Endodermal cell (in vitro differentiated cells): ENCODE results near the gene LRP2. TPM values are rescaled to one million over a fixed set of nuclear protein-coding genes. Genes with fewer than 3 reads are reported as not detected.

Source experiments
- DNase-seq: peaks from one replicate; pipeline ENCODE4 v3.0.0-alpha.2; 2017
- H3K27ac ChIP-seq: 2 replicates; pipeline ENCODE4 v1.5.1; 2013; ENCODE audit warnings: mild to moderate bottlenecking, low read depth, low read length, moderate library complexity
- H3K27me3 ChIP-seq: 2 replicates; pipeline ENCODE4 v1.6.1; 2013; ENCODE audit warnings: mild to moderate bottlenecking, low read length, moderate library complexity; ENCODE audit not compliant: insufficient read depth, control insufficient read depth, poor library complexity, severe bottlenecking
- H3K36me3 ChIP-seq: 2 replicates; pipeline ENCODE4 v1.7.0; 2013; ENCODE audit warnings: mild to moderate bottlenecking, low read length, moderate library complexity; ENCODE audit not compliant: control insufficient read depth, insufficient read depth
- H3K4me1 ChIP-seq: one replicate; pipeline ENCODE4 v1.7.0; 2013; ENCODE audit warnings: low read length; ENCODE audit not compliant: control insufficient read depth, insufficient read depth
- H3K4me3 ChIP-seq: 2 replicates; pipeline ENCODE4 v1.5.1; 2013; ENCODE audit warnings: mild to moderate bottlenecking, low read length, moderate library complexity
- H3K9ac ChIP-seq: 2 replicates; pipeline ENCODE4 v1.6.1; 2013; ENCODE audit warnings: mild to moderate bottlenecking, low read length, moderate library complexity; ENCODE audit not compliant: poor library complexity, severe bottlenecking; ENCODE audit errors: extremely low read depth
- H3K9me3 ChIP-seq: 2 replicates; pipeline ENCODE4 v1.6.1; 2013; ENCODE audit warnings: mild to moderate bottlenecking, low read length, moderate library complexity; ENCODE audit not compliant: control insufficient read depth
- H3K27ac Mint-ChIP-seq: 2 replicates; pipeline ENCODE4 v1.8.0; 2020; ENCODE audit warnings: mixed read lengths
- H3K27me3 Mint-ChIP-seq: 2 replicates; pipeline ENCODE4 v1.8.0; 2021; ENCODE audit warnings: mild to moderate bottlenecking, mixed read lengths; ENCODE audit not compliant: insufficient read depth
- H3K36me3 Mint-ChIP-seq: 2 replicates; pipeline ENCODE4 v1.8.0; 2020; ENCODE audit warnings: low read depth, mixed read lengths
- H3K4me1 Mint-ChIP-seq: 2 replicates; pipeline ENCODE4 v1.8.0; 2020; ENCODE audit warnings: mixed read lengths
- H3K4me3 Mint-ChIP-seq: 2 replicates; pipeline ENCODE4 v1.8.0; 2020; ENCODE audit warnings: mild to moderate bottlenecking, moderate library complexity, mixed read lengths
- H3K9me3 Mint-ChIP-seq: 2 replicates; pipeline ENCODE4 v1.8.0; 2020; ENCODE audit warnings: mild to moderate bottlenecking, mixed read lengths
- WGBS, 2 experiments: methylation state at CpG; one replicate each; pipeline versions ENCODE4 v1.1.5 to v1.1.7; 2013; ENCODE audit warnings: missing lambda C conversion rate in 2 of 2, mixed read lengths in 1 of 2; ENCODE audit not compliant: insufficient coverage in 1 of 2, insufficient read length in 1 of 2; 5-methylcytosine and 5-hydroxymethylcytosine counted together
- total RNA-seq, 2 donors: library from RNA; stranded (reverse); fragmentation: NEBNext Ultra II Directional in 1 of 2; extraction: Animal tissue kit (Norgen Biotek cat#: 25700) in 1 of 2; gene quantifications; 2 replicates in 1 of 2; 3 replicates in 1 of 2; pipeline ENCODE4 v1.2.1, GENCODE V29; 2021
- TF ChIP-seq, protein P1 (sequence below): fragments of 200-600 bp; sonication (generic); conservative IDR thresholded peaks from 2 replicates; pipeline ENCODE4 v1.5.0; 2021; ENCODE audit warnings: antibody characterized with exemption, mild to moderate bottlenecking

LRP2 gene
- total RNA-seq, 2 donors from 2014 or later = 2.2 to 3.5 TPM

DNA sequence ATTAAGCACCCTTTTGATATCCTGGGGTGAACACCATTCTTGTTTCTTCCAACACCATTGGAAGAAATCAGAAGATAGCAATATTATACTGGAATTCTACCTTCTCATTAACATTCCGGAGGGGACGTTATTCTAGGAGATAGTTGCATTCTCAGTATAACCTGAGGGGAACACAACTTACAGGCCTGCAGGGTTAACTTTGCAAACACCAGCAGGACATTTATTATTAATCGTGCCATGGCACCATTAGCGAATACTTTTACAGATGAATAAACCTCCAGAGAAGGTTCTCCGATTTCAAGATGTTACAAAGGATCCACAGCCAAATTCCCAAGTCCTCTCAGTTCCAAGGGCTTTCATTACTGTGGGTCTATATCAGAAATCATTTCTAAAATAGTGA lies 184.0 kb downstream of the LRP2 start:
- no peaks in the 10 kb centered on the region for H3K27me3 ChIP-seq
- no peak overlapping the region for H3K4me3 Mint-ChIP-seq
- H3K4me1 Mint-ChIP-seq = no peaks in the 10 kb centered on the region
- no peaks in the 10 kb centered on the region for H3K27me3 Mint-ChIP-seq
- no peak overlapping the region for H3K4me3 ChIP-seq
- no peak for DNase-seq
- no peak overlapping the region for H3K9ac ChIP-seq
- TF ChIP-seq, protein P1, sequence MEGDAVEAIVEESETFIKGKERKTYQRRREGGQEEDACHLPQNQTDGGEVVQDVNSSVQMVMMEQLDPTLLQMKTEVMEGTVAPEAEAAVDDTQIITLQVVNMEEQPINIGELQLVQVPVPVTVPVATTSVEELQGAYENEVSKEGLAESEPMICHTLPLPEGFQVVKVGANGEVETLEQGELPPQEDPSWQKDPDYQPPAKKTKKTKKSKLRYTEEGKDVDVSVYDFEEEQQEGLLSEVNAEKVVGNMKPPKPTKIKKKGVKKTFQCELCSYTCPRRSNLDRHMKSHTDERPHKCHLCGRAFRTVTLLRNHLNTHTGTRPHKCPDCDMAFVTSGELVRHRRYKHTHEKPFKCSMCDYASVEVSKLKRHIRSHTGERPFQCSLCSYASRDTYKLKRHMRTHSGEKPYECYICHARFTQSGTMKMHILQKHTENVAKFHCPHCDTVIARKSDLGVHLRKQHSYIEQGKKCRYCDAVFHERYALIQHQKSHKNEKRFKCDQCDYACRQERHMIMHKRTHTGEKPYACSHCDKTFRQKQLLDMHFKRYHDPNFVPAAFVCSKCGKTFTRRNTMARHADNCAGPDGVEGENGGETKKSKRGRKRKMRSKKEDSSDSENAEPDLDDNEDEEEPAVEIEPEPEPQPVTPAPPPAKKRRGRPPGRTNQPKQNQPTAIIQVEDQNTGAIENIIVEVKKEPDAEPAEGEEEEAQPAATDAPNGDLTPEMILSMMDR = no peak
- no peaks in the 10 kb centered on the region for H3K36me3 Mint-ChIP-seq
- no peaks in the 10 kb centered on the region for H3K9me3 ChIP-seq
- no peaks in the 10 kb centered on the region for H3K4me1 ChIP-seq
- H3K36me3 ChIP-seq = no peaks in the 10 kb centered on the region
- H3K27ac ChIP-seq = no peak overlapping the region
- H3K27ac Mint-ChIP-seq = no peak overlapping the region
- WGBS, 2 experiments = 80 to 85% methylated on average over 5 of the region's 5 CpGs
- H3K9me3 Mint-ChIP-seq = no peaks in the 10 kb centered on the region

DNA sequence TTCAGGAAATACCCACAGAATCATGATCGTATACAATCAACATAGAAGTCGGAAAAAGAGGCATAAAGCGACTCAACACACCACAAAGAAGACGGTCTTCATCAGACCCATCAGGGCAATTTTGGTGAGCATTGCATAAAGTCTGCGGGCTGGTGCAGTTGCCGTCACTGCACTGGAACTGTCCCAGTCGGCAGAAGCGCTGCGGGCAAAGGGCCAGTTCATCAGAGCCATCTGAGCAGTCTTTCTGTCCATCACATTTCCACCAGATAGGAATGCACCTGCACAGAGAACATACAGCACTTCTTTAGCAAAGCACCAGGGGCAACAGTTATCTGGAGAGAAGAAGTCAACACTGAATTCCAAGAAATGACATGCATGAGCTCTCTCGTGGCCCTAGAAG lies 187.2 kb downstream of the LRP2 start:
- no peaks in the 10 kb centered on the region for H3K36me3 Mint-ChIP-seq
- no peaks in the 10 kb centered on the region for H3K4me1 Mint-ChIP-seq
- Histone ChIP-seq H3K27me3 (no peaks in the 10 kb centered on the region), H3K9me3 (no peaks in the 10 kb centered on the region), H3K36me3 (no peaks in the 10 kb centered on the region), H3K27ac (no peak overlapping the region), H3K4me1 (no peaks in the 10 kb centered on the region), H3K4me3 (no peak overlapping the region), H3K9ac (no peak overlapping the region)
- no peak overlapping the region for H3K27ac Mint-ChIP-seq
- DNase-seq = no peak
- 96 to 100% methylated on average over 9 to 10 of the region's 10 CpGs for WGBS, 2 experiments
- TF ChIP-seq, protein P1 = no peak
- H3K4me3 Mint-ChIP-seq = no peak overlapping the region
- H3K9me3 Mint-ChIP-seq = no peaks in the 10 kb centered on the region
- no peaks in the 10 kb centered on the region for H3K27me3 Mint-ChIP-seq

- no peaks in the 10 kb centered on the region for H3K36me3 ChIP-seq
- Mint-ChIP-seq H3K36me3 (no peaks in the 10 kb centered on the region), H3K4me1 (no peaks in the 10 kb centered on the region), H3K27me3 (no peaks in the 10 kb centered on the region), H3K27ac (no peak overlapping the region), H3K4me3 (no peak overlapping the region), H3K9me3 (no peaks in the 10 kb centered on the region)
- no peaks in the 10 kb centered on the region for H3K4me1 ChIP-seq
- TF ChIP-seq, protein P1 = no peak
- H3K9me3 ChIP-seq = no peaks in the 10 kb centered on the region
- no peak overlapping the region for H3K27ac ChIP-seq
- no peak for DNase-seq
- WGBS, 2 experiments = 94 to 95% methylated on average over 6 to 9 of the region's 9 CpGs
- H3K4me3 ChIP-seq = no peak overlapping the region
- no peak overlapping the region for H3K9ac ChIP-seq
- no peaks in the 10 kb centered on the region for H3K27me3 ChIP-seq
Observed at GRCh38 chr2:169173876-169174275, 188.5 kb downstream of the LRP2 start.
